ENCODE data around the gene RIMBP2. TPM values are rescaled to one million over a fixed set of nuclear protein-coding genes. Genes with fewer than 3 reads are reported as not detected.

RIMBP2 gene
- total RNA-seq, 1 donor from 2014 or later, result 0.09 TPM

GRCh38 chr12:130563323-130563722 lies 152.8 kb downstream of the RIMBP2 start:
- Histone ChIP-seq H3K27ac (no peak overlapping the region), H3K4me3 (no peak overlapping the region), H3K9me3 (peaks cover 6% of the 10 kb centered on the region), H3K4me1 (no peaks in the 10 kb centered on the region), H3K27me3 (no peaks in the 10 kb centered on the region), H3K36me3 (no peaks in the 10 kb centered on the region)
- ATAC-seq, result no peak
- TF ChIP-seq, protein P1, sequence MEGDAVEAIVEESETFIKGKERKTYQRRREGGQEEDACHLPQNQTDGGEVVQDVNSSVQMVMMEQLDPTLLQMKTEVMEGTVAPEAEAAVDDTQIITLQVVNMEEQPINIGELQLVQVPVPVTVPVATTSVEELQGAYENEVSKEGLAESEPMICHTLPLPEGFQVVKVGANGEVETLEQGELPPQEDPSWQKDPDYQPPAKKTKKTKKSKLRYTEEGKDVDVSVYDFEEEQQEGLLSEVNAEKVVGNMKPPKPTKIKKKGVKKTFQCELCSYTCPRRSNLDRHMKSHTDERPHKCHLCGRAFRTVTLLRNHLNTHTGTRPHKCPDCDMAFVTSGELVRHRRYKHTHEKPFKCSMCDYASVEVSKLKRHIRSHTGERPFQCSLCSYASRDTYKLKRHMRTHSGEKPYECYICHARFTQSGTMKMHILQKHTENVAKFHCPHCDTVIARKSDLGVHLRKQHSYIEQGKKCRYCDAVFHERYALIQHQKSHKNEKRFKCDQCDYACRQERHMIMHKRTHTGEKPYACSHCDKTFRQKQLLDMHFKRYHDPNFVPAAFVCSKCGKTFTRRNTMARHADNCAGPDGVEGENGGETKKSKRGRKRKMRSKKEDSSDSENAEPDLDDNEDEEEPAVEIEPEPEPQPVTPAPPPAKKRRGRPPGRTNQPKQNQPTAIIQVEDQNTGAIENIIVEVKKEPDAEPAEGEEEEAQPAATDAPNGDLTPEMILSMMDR (IDR thresholded peaks at IDR 0.05), result no peak
- intact Hi-C loops (cut with DNase I), result no loop called here
- DNase-seq, result no peak

GRCh38 chr12:130562716-130563115 lies 153.4 kb downstream of the RIMBP2 start:
- TF ChIP-seq, protein P1 (IDR thresholded peaks at IDR 0.05), result no peak
- DNase-seq (no peak), ATAC-seq (no peak)
- no peak overlapping the region for H3K4me3 ChIP-seq
- peaks cover 6% of the 10 kb centered on the region for H3K9me3 ChIP-seq
- H3K36me3 ChIP-seq, result no peaks in the 10 kb centered on the region
- intact Hi-C loops (cut with DNase I), result no loop called here
- no peak overlapping the region for H3K27ac ChIP-seq
- no peaks in the 10 kb centered on the region for H3K4me1 ChIP-seq
- no peaks in the 10 kb centered on the region for H3K27me3 ChIP-seq

- H3K36me3 ChIP-seq, result no peaks in the 10 kb centered on the region
- H3K4me1 ChIP-seq, result no peaks in the 10 kb centered on the region
- intact Hi-C loops (cut with DNase I), result no loop called here
- no peaks in the 10 kb centered on the region for H3K27me3 ChIP-seq
- H3K27ac ChIP-seq, result no peak overlapping the region
- no peak overlapping the region for H3K4me3 ChIP-seq
- ATAC-seq, result no peak
- no peak for DNase-seq
- TF ChIP-seq, protein P1 (IDR thresholded peaks at IDR 0.05), result no peak
- no peaks in the 10 kb centered on the region for H3K9me3 ChIP-seq
These were observed 155.8 kb downstream of the RIMBP2 start for GRCh38 chr12:130560321-130560720.

- H3K27ac ChIP-seq, result no peak overlapping the region
- TF ChIP-seq, protein P1 (IDR thresholded peaks at IDR 0.05), result no peak
- no peaks in the 10 kb centered on the region for H3K36me3 ChIP-seq
- no peaks in the 10 kb centered on the region for H3K4me1 ChIP-seq
- H3K27me3 ChIP-seq, result no peaks in the 10 kb centered on the region
- DNase-seq (no peak), ATAC-seq (no peak)
- H3K9me3 ChIP-seq, result no peaks in the 10 kb centered on the region
- intact Hi-C loops (cut with DNase I), result no loop called here
- H3K4me3 ChIP-seq, result no peak overlapping the region
These were observed 156.3 kb downstream of the RIMBP2 start for GRCh38 chr12:130559806-130560205.

- Histone ChIP-seq H3K9me3 (no peaks in the 10 kb centered on the region), H3K27me3 (no peaks in the 10 kb centered on the region), H3K4me3 (no peak overlapping the region), H3K4me1 (no peaks in the 10 kb centered on the region), H3K36me3 (no peaks in the 10 kb centered on the region), H3K27ac (no peak overlapping the region)
- TF ChIP-seq, protein P1 (IDR thresholded peaks at IDR 0.05), result no peak
- ATAC-seq, result no peak
- intact Hi-C loops (cut with DNase I), result no loop called here
- no peak for DNase-seq
These were observed 158.0 kb downstream of the RIMBP2 start for GRCh38 chr12:130557886-130558765.
